KMS-11 (cell line): ENCODE results near the gene SIVA1.

Source experiments
- H2AFZ ChIP-seq: fragments of 200-600 bp; sonication (generic); 2 replicates; pipeline ENCODE4 v1.6.1; 2016; ENCODE audit warnings: antibody characterized with exemption, mixed run types, low read depth
- H3K27ac ChIP-seq: fragments of 200-600 bp; sonication (generic); 2 replicates; pipeline ENCODE4 v1.6.1; 2016; ENCODE audit warnings: mild to moderate bottlenecking, mixed run types
- H3K27me3 ChIP-seq: fragments of 200-600 bp; sonication (generic); 2 replicates; pipeline ENCODE4 v1.6.1; 2017; ENCODE audit warnings: mild to moderate bottlenecking, low read depth, mixed run types, moderate library complexity; ENCODE audit not compliant: insufficient read depth
- H3K36me3 ChIP-seq: fragments of 200-600 bp; sonication (generic); 2 replicates; pipeline ENCODE4 v1.6.1; 2017; ENCODE audit warnings: mild to moderate bottlenecking, mixed run types; ENCODE audit not compliant: insufficient read depth
- H3K4me1 ChIP-seq: fragments of 200-600 bp; sonication (generic); 2 replicates; pipeline ENCODE4 v1.6.1; 2016; ENCODE audit warnings: mild to moderate bottlenecking, low read depth, mixed run types; ENCODE audit not compliant: poor library complexity, severe bottlenecking
- H3K4me2 ChIP-seq: fragments of 200-600 bp; sonication (generic); 2 replicates; pipeline ENCODE4 v1.7.0; 2016; ENCODE audit warnings: mild to moderate bottlenecking, mixed run types
- H3K4me3 ChIP-seq: fragments of 200-600 bp; sonication (generic); IDR thresholded peaks from 2 replicates; pipeline ENCODE4 v1.6.1; 2017; ENCODE audit warnings: low read depth, low read length, mixed read lengths; ENCODE audit not compliant: insufficient read depth
- H3K79me2 ChIP-seq: fragments of 200-600 bp; sonication (generic); 2 replicates; pipeline ENCODE4 v1.6.1; 2016; ENCODE audit warnings: low read depth, mixed run types; ENCODE audit not compliant: insufficient read depth
- H3K9ac ChIP-seq: fragments of 200-600 bp; sonication (generic); 2 replicates; pipeline ENCODE4 v1.6.1; 2016; ENCODE audit warnings: mild to moderate bottlenecking, mixed run types
- H4K20me1 ChIP-seq: fragments of 200-600 bp; sonication (generic); 2 replicates; pipeline ENCODE4 v1.6.1; 2016; ENCODE audit warnings: mild to moderate bottlenecking, mixed run types; ENCODE audit not compliant: insufficient read depth
- CTCF ChIP-seq: fragments of 200-600 bp; sonication (generic); conservative IDR thresholded peaks from 2 replicates; pipeline ENCODE4 v1.6.1; 2017; ENCODE audit warnings: low read depth, mild to moderate bottlenecking, antibody characterized with exemption, low read length, moderate library complexity, mixed read lengths

Gene SIVA1

GRCh38 chr14:104805941-104806624, 53.1 kb downstream of the SIVA1 start:
- Histone ChIP-seq H3K36me3 (no peaks in the 10 kb centered on the region), H3K9ac (no peak overlapping the region), H3K4me2 (no peak overlapping the region)

DNA sequence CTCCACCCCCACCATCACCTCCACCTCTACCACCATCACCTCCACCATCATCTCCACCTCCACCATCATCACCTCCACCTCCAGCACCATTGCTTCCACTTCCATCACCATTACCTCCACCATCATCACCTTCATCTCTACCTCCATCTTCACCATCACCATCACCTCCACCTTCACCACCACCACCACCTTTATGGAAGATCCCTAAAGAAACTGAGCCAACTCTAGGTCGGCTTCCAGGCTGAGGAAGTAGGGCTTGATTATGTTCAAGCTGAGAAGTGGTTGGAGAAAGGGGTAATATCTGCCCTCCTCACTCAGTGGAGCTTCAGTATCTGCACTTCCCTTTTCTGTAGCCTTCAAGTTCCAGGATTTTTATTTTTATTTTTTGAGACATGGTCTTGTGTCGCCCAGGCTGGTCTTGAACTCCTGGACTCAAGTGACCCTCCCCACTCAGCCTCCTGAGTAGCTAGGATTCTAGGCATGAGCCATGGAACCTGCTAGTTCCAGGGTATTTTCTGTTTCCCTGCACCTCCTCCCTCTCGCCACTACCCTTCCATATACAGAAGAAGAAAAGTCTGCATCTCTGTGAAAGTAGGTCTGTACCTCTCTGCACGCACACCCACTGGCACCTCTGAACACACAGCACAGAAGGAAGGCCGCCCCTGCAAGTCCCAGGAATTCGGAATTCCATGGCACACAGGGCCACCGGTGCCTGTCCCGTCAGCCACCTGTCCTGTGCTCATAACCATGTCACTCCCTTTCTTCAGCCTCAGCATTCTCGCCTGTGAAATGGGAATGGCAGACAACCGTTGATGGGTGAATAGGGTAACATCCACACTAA, 53.9 kb downstream of the SIVA1 start:
- no peak overlapping the region for H3K4me2 ChIP-seq

More at GRCh38 chr14:104805941-104806624, 53.1 kb downstream of the SIVA1 start:
- Histone ChIP-seq H3K27ac (no peak overlapping the region), H3K4me1 (peaks cover 4% of the 10 kb centered on the region), H3K4me3 (no peak overlapping the region), H2AFZ (no peak overlapping the region), H3K27me3 (no peaks in the 10 kb centered on the region), H4K20me1 (no peaks in the 10 kb centered on the region), H3K79me2 (no peaks in the 10 kb centered on the region)
- no peak for TF ChIP-seq CTCF

GRCh38 chr14:104808456-104808855, 55.5 kb downstream of the SIVA1 start:
- H3K4me1 ChIP-seq: peaks cover 4% of the 10 kb centered on the region
- no peaks in the 10 kb centered on the region for H3K36me3 ChIP-seq
- H2AFZ ChIP-seq: no peak overlapping the region
- H3K4me3 ChIP-seq: no peak overlapping the region
- no peak for TF ChIP-seq CTCF
- H3K27me3 ChIP-seq: no peaks in the 10 kb centered on the region
- H3K4me2 ChIP-seq: no peak overlapping the region
- H3K79me2 ChIP-seq: no peaks in the 10 kb centered on the region
- no peak overlapping the region for H3K27ac ChIP-seq
- H3K9ac ChIP-seq: no peak overlapping the region
- no peaks in the 10 kb centered on the region for H4K20me1 ChIP-seq

More for the DNA sequence above, 53.9 kb downstream of the SIVA1 start:
- no peak for TF ChIP-seq CTCF
- Histone ChIP-seq H3K36me3 (no peaks in the 10 kb centered on the region), H3K4me3 (no peak overlapping the region), H3K27ac (no peak overlapping the region), H3K27me3 (no peaks in the 10 kb centered on the region), H3K4me1 (peaks cover 4% of the 10 kb centered on the region), H4K20me1 (no peaks in the 10 kb centered on the region), H3K79me2 (no peaks in the 10 kb centered on the region), H2AFZ (no peak overlapping the region), H3K9ac (no peak overlapping the region)
